ENCODE data around the gene GPR146. TPM values are rescaled to one million over a fixed set of nuclear protein-coding genes. Genes with fewer than 3 reads are reported as not detected.

Gene GPR146
- total and polyA plus RNA-seq, 2 of the 13 experiments (the other 11 are each of a cell fraction or from before 2014, with no cell fraction given), result 2.0 to 15.9 TPM

- no peak for TF ChIP-seq NR2F2 (IDR thresholded peaks at IDR 0.05; ENCODE audit: borderline replicate concordance, low read depth)
- TF ChIP-seq, protein P1, sequence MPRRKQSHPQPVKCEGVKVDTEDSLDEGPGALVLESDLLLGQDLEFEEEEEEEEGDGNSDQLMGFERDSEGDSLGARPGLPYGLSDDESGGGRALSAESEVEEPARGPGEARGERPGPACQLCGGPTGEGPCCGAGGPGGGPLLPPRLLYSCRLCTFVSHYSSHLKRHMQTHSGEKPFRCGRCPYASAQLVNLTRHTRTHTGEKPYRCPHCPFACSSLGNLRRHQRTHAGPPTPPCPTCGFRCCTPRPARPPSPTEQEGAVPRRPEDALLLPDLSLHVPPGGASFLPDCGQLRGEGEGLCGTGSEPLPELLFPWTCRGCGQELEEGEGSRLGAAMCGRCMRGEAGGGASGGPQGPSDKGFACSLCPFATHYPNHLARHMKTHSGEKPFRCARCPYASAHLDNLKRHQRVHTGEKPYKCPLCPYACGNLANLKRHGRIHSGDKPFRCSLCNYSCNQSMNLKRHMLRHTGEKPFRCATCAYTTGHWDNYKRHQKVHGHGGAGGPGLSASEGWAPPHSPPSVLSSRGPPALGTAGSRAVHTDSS (CRISPR knock-in tag; conservative IDR thresholded peaks at IDR 0.05), result no peak
- TF ChIP-seq ZKSCAN8 (CRISPR knock-in tag; IDR thresholded peaks at IDR 0.05; ENCODE audit: borderline replicate concordance), result peak; percentile 57; the same call in 1 of the 2 replicates
- no peak for TF ChIP-seq ZZZ3 (CRISPR knock-in tag; IDR thresholded peaks at IDR 0.05; ENCODE audit: borderline replicate concordance)
- TF ChIP-seq SMARCE1 (IDR thresholded peaks at IDR 0.05; ENCODE audit: borderline replicate concordance), result no peak
- peak; percentile 92 for TF ChIP-seq DMAP1 (CRISPR knock-in tag; IDR thresholded peaks at IDR 0.05)
- no peak for TF ChIP-seq SATB2 (CRISPR knock-in tag; IDR thresholded peaks at IDR 0.05)
- peak; percentile 86 for TF ChIP-seq KLF6 (CRISPR knock-in tag; IDR thresholded peaks at IDR 0.05)
- TF ChIP-seq MATR3 (CRISPR knock-in tag; IDR thresholded peaks at IDR 0.05), result no peak
- TF ChIP-seq, protein P2, sequence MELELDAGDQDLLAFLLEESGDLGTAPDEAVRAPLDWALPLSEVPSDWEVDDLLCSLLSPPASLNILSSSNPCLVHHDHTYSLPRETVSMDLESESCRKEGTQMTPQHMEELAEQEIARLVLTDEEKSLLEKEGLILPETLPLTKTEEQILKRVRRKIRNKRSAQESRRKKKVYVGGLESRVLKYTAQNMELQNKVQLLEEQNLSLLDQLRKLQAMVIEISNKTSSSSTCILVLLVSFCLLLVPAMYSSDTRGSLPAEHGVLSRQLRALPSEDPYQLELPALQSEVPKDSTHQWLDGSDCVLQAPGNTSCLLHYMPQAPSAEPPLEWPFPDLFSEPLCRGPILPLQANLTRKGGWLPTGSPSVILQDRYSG (CRISPR knock-in tag; IDR thresholded peaks at IDR 0.05), result no peak
- no peak for TF ChIP-seq RFX5 (IDR thresholded peaks at IDR 0.05; ENCODE audit: low read depth, low read length)
- TF ChIP-seq ZNF570 (CRISPR knock-in tag; IDR thresholded peaks at IDR 0.05; ENCODE audit: borderline replicate concordance), result no peak
- TF ChIP-seq CCDC6 (CRISPR knock-in tag; IDR thresholded peaks at IDR 0.05), result peak; percentile 68; the same call in 1 of the 2 replicates
- TF ChIP-seq GABPA (IDR thresholded peaks at IDR 0.05; ENCODE audit: low read depth, low read length), result no peak
- TF ChIP-seq GABPA (CRISPR knock-in tag; IDR thresholded peaks at IDR 0.05; ENCODE audit: low read depth), result 0 out of 2 replicates have a peak, but pooled peaks have one; percentile 29
- TF ChIP-seq FLYWCH1 (CRISPR knock-in tag; IDR thresholded peaks at IDR 0.05), result no peak
- no peak for TF ChIP-seq ZNF296 (CRISPR knock-in tag; conservative IDR thresholded peaks at IDR 0.05)
- 0 out of 2 replicates have a peak, but pooled peaks have one; percentile 27 for TF ChIP-seq SIX1 (CRISPR knock-in tag; IDR thresholded peaks at IDR 0.05; ENCODE audit: borderline replicate concordance)
- peak; percentile 68; the same call in 1 of the 2 replicates for TF ChIP-seq ZNF564 (CRISPR knock-in tag; IDR thresholded peaks at IDR 0.05)
- TF ChIP-seq HNF4G (IDR thresholded peaks at IDR 0.05; ENCODE audit: borderline replicate concordance, low read depth, low read length), result no peak
- no peak for TF ChIP-seq HNF4G (CRISPR knock-in tag; IDR thresholded peaks at IDR 0.05; ENCODE audit: borderline replicate concordance, low read depth)
- TF ChIP-seq ZNF274 (CRISPR knock-in tag; IDR thresholded peaks at IDR 0.05), result 0 out of 2 replicates have a peak, but pooled peaks have one; percentile 58
- no peak for TF ChIP-seq NFE2 (CRISPR knock-in tag; IDR thresholded peaks at IDR 0.05)
- TF ChIP-seq FOXM1 (CRISPR knock-in tag; IDR thresholded peaks at IDR 0.05), result no peak
- peak; percentile 77 for TF ChIP-seq ZNF335 (CRISPR knock-in tag; IDR thresholded peaks at IDR 0.05)
- TF ChIP-seq ZFAT (CRISPR knock-in tag; conservative IDR thresholded peaks at IDR 0.05), result no peak
- TF ChIP-seq ZBTB38 (CRISPR knock-in tag; IDR thresholded peaks at IDR 0.05), result peak; percentile 83; the same call in 1 of the 2 replicates
- TF ChIP-seq REL (CRISPR knock-in tag; conservative IDR thresholded peaks at IDR 0.05), result no peak
- peak; percentile 65 for TF ChIP-seq ZNF891 (CRISPR knock-in tag; IDR thresholded peaks at IDR 0.05)
- TF ChIP-seq THRA (CRISPR knock-in tag; IDR thresholded peaks at IDR 0.05; ENCODE audit: borderline replicate concordance), result peak; percentile 62; the same call in 1 of the 2 replicates
These were observed 42.5 kb downstream of the GPR146 start (continued) for GRCh38 chr7:1086588-1087464.

Data from HepG2 (cell line).